ENCODE measurements around the gene SLAIN1.

GRCh38 chr13:77660841-77661250, 36.6 kb upstream of the SLAIN1 start:
- TF ChIP-seq CTCF (IDR thresholded peaks at IDR 0.05; ENCODE audit: low read depth, low read length) (no peak), POLR2A (IDR thresholded peaks at IDR 0.05; ENCODE audit: extremely low read depth, insufficient read length) (no peak), MAX (IDR thresholded peaks at IDR 0.05; ENCODE audit: low read depth, low read length) (no peak), MYC (IDR thresholded peaks at IDR 0.05; ENCODE audit: low read depth, low read length) (no peak)

Measured in NB4 (cell line).